ENCODE results near the gene SPPL2B.

DNA sequence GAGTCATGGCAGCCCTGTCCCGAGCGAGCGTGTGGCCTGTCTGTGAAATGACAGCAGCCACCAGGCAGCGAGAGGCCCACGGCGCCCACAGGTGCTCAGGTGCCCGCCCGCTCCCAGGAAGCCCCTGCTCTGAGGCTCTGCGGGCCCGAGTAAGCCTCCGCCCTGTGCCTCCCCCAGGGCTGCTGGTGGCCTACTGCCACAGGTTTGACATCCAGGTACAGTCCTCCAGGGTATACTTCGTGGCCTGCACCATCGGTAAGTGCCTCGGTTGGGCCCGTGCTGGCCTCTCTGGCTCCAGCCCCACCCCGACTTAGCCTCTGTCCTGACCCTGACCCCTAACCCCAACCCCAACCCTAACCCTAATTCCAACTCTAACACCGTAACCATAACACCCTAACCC lies 16.6 kb downstream of the SPPL2B start:
- TF ChIP-seq, protein P1, sequence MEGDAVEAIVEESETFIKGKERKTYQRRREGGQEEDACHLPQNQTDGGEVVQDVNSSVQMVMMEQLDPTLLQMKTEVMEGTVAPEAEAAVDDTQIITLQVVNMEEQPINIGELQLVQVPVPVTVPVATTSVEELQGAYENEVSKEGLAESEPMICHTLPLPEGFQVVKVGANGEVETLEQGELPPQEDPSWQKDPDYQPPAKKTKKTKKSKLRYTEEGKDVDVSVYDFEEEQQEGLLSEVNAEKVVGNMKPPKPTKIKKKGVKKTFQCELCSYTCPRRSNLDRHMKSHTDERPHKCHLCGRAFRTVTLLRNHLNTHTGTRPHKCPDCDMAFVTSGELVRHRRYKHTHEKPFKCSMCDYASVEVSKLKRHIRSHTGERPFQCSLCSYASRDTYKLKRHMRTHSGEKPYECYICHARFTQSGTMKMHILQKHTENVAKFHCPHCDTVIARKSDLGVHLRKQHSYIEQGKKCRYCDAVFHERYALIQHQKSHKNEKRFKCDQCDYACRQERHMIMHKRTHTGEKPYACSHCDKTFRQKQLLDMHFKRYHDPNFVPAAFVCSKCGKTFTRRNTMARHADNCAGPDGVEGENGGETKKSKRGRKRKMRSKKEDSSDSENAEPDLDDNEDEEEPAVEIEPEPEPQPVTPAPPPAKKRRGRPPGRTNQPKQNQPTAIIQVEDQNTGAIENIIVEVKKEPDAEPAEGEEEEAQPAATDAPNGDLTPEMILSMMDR (IDR thresholded peaks at IDR 0.05), result no peak
- TF ChIP-seq, protein P2, sequence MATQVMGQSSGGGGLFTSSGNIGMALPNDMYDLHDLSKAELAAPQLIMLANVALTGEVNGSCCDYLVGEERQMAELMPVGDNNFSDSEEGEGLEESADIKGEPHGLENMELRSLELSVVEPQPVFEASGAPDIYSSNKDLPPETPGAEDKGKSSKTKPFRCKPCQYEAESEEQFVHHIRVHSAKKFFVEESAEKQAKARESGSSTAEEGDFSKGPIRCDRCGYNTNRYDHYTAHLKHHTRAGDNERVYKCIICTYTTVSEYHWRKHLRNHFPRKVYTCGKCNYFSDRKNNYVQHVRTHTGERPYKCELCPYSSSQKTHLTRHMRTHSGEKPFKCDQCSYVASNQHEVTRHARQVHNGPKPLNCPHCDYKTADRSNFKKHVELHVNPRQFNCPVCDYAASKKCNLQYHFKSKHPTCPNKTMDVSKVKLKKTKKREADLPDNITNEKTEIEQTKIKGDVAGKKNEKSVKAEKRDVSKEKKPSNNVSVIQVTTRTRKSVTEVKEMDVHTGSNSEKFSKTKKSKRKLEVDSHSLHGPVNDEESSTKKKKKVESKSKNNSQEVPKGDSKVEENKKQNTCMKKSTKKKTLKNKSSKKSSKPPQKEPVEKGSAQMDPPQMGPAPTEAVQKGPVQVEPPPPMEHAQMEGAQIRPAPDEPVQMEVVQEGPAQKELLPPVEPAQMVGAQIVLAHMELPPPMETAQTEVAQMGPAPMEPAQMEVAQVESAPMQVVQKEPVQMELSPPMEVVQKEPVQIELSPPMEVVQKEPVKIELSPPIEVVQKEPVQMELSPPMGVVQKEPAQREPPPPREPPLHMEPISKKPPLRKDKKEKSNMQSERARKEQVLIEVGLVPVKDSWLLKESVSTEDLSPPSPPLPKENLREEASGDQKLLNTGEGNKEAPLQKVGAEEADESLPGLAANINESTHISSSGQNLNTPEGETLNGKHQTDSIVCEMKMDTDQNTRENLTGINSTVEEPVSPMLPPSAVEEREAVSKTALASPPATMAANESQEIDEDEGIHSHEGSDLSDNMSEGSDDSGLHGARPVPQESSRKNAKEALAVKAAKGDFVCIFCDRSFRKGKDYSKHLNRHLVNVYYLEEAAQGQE (IDR thresholded peaks at IDR 0.05; ENCODE audit: insufficient read depth in 1 of 2, low read depth in 2 of 2, low read length in 1 of 2), result no peak
- no peak for TF ChIP-seq SIN3A (IDR thresholded peaks at IDR 0.05; ENCODE audit: borderline replicate concordance, insufficient read depth, low read depth, low read length)

Measured in Panc1 (cell line).